Transverse colon (tissue), 4 donors: ENCODE measurements around the gene CHN1. TPM values are rescaled to one million over a fixed set of nuclear protein-coding genes. Genes with fewer than 3 reads are reported as not detected.
A peak's percentile ranks its signal among the peaks of the same experiment; 100 is the strongest.

Experiments
- DNase-seq: peaks from one replicate; pipeline ENCODE4 v3.0.0-alpha.2; 2019
- H3K27ac ChIP-seq, 4 donors: fragments of 200-600 bp; sonication (generic); 2 replicates each; pipeline ENCODE4 v1.5.1; 2016 to 2018; ENCODE audit warnings: inconsistent platforms in 4 of 4
- H3K27me3 ChIP-seq: fragments of 200-600 bp; sonication (generic); 2 replicates; pipeline ENCODE4 v1.5.1; 2017; ENCODE audit warnings: inconsistent platforms
- H3K36me3 ChIP-seq, 4 donors: fragments of 200-600 bp; sonication (generic); 2 replicates each; pipeline ENCODE4 v1.5.1; 2017 to 2019; ENCODE audit warnings: inconsistent platforms in 4 of 4
- H3K4me1 ChIP-seq, 4 donors: fragments of 200-600 bp; sonication (generic); 2 replicates each; pipeline ENCODE4 v1.5.1; 2017 to 2020; ENCODE audit warnings: inconsistent platforms in 4 of 4
- H3K4me3 ChIP-seq, 4 donors: fragments of 200-600 bp; sonication (generic); 1 replicate in 1 of 4; 2 replicates in 3 of 4; pipeline versions ENCODE4 v1.5.1 to v1.6.1; 2017 to 2019; ENCODE audit warnings: inconsistent platforms in 4 of 4
- H3K9me3 ChIP-seq, 2 donors: fragments of 200-600 bp; sonication (generic); 2 replicates each; pipeline ENCODE4 v1.5.1; 2017 to 2019; ENCODE audit warnings: inconsistent platforms in 2 of 2
- CTCF ChIP-seq, 5 experiments: fragments of 200-600 bp in 3 of 5; fragments of 450-650 bp in 2 of 5; sonication (generic) in 3 of 5; IDR thresholded peaks; 1 replicate in 2 of 5; 2 replicates in 3 of 5; pipeline ENCODE4 v1.5.1; 2016 to 2017; ENCODE audit warnings: antibody characterized with exemption in 5 of 5, inconsistent platforms in 3 of 5, mild to moderate bottlenecking in 2 of 5, moderate library complexity in 1 of 5
- EP300 ChIP-seq: sonication (generic); formaldehyde crosslinking; IDR thresholded peaks from one replicate; pipeline ENCODE4 v1.6.1; 2017; ENCODE audit warnings: antibody characterized with exemption, low read depth
- POLR2A ChIP-seq: fragments of 450-650 bp; IDR thresholded peaks from one replicate; pipeline ENCODE4 v1.6.1; 2016; ENCODE audit warnings: antibody characterized with exemption, mild to moderate bottlenecking, moderate library complexity
- POLR2AphosphoS5 ChIP-seq, 3 donors: sonication (generic); formaldehyde crosslinking; IDR thresholded peaks; one replicate each; pipeline ENCODE4 v1.6.1; 2016; ENCODE audit warnings: antibody characterized with exemption in 3 of 3
- WGBS, 2 donors: methylation state at CpG; one replicate each; pipeline ENCODE4 v1.1.5; 2018; ENCODE audit warnings: low coverage in 1 of 2; 5-methylcytosine and 5-hydroxymethylcytosine counted together
- in situ Hi-C, 4 donors: fragments of 200-750 bp; cut with MboI; loops; one replicate each; pipeline versions ENCODE4 v1.15.0 to v1.15.1; 2017; ENCODE audit warnings: low sequenced_read_pairs in 3 of 4, low pct_ligation_motif_present in 1 of 4, low pct_unique_long_range_greater_than_20kb in 1 of 4
- intact Hi-C: fragments of 100-400 bp; cut with DNase I; formaldehyde crosslinking; loops from one replicate; pipeline ENCODE4 v1.15.1; 2023; ENCODE audit warnings: low total_unique reads
- total RNA-seq, 4 donors: library from RNA; depleted of rRNA; stranded (reverse); fragments of >200 nt; gene quantifications; one replicate each; pipeline ENCODE4 v1.1.0, GENCODE V29; 2016

The CHN1 gene
- total RNA-seq, 4 donors from 2014 or later, result 1.6 to 3.2 (median 3.0) TPM; not detected in 1

- no peak for DNase-seq
- Histone ChIP-seq H3K36me3 (no peaks in the 10 kb centered on the region), H3K27ac (peak overlapping the region in 1 of 4 donors; percentile 6), H3K4me1 (peaks cover 0 to 13% (median 6%) of the 10 kb centered on the region in 4 donors), H3K4me3 (no peak overlapping the region), H3K9me3 (no peaks in the 10 kb centered on the region), H3K27me3 (peaks cover 54% of the 10 kb centered on the region)
- intact Hi-C loops, result no loop called here
- 64 to 67% methylated on average over 2 to 3 of the region's 3 CpGs for WGBS, 2 donors
- in situ Hi-C loops, result no loop called here
- no peak for TF ChIP-seq POLR2AphosphoS5 (IDR thresholded peaks at IDR 0.05)
- no peak for TF ChIP-seq EP300
- no peak for TF ChIP-seq POLR2A
- TF ChIP-seq CTCF (IDR thresholded peaks at IDR 0.05), result no peak
Measured at GRCh38 chr2:175007510-175007909, 2.3 kb upstream of the CHN1 start.

- no peaks in the 10 kb centered on the region for H3K36me3 ChIP-seq
- no peak for TF ChIP-seq POLR2A
- no peak for TF ChIP-seq EP300
- no peak for TF ChIP-seq POLR2AphosphoS5 (IDR thresholded peaks at IDR 0.05)
- no peak for TF ChIP-seq CTCF (IDR thresholded peaks at IDR 0.05)
- in situ Hi-C loops, result no loop called here
- WGBS, 2 donors, result 68 to 69% methylated on average over 2 of the region's 2 CpGs
- H3K4me1 ChIP-seq, result peaks cover 0 to 13% (median 6%) of the 10 kb centered on the region in 4 donors
- no peak overlapping the region for H3K4me3 ChIP-seq
- H3K9me3 ChIP-seq, result no peaks in the 10 kb centered on the region
- no peak for DNase-seq
- intact Hi-C loops, result no loop called here
- peak overlapping the region in 1 of 4 donors; percentile 86 for H3K27ac ChIP-seq
- peaks cover 66% of the 10 kb centered on the region for H3K27me3 ChIP-seq
Measured at GRCh38 chr2:175006281-175006680, 1.1 kb upstream of the CHN1 start.

GRCh38 chr2:175005733-175006264 lies 618 bp upstream of the CHN1 start:
- no peaks in the 10 kb centered on the region for H3K36me3 ChIP-seq
- peak overlapping the region in 3 of 4 donors; percentile 59 to 70 (median 62) for H3K4me3 ChIP-seq
- no peaks in the 10 kb centered on the region for H3K9me3 ChIP-seq
- in situ Hi-C loops (no loop called here), intact Hi-C loops (no loop called here)
- DNase-seq, result no peak
- peaks cover 69% of the 10 kb centered on the region for H3K27me3 ChIP-seq
- 34 to 51% methylated on average over 6 to 9 of the region's 9 CpGs for WGBS, 2 donors
- peaks cover 0 to 13% (median 6%) of the 10 kb centered on the region in 4 donors for H3K4me1 ChIP-seq
- H3K27ac ChIP-seq, result peak overlapping the region; percentile 62 to 87 (median 86)
- TF ChIP-seq POLR2AphosphoS5 (IDR thresholded peaks at IDR 0.05) (no peak), CTCF (IDR thresholded peaks at IDR 0.05) (no peak), EP300 (no peak), POLR2A (no peak)

GRCh38 chr2:175004730-175004979 lies 526 bp downstream of the CHN1 start:
- Histone ChIP-seq H3K4me3 (peak overlapping the region; percentile 59 to 76 (median 66)), H3K9me3 (no peaks in the 10 kb centered on the region), H3K27me3 (peaks cover 69% of the 10 kb centered on the region), H3K4me1 (peaks cover 0 to 13% (median 6%) of the 10 kb centered on the region in 4 donors), H3K27ac (peak overlapping the region; percentile 62 to 87 (median 86)), H3K36me3 (no peaks in the 10 kb centered on the region)
- WGBS, 2 donors, result 2% methylated on average over 12 of the region's 32 CpGs; no CpG with 5 or more reads in 1 of the 2 donors
- DNase-seq, result no peak
- in situ Hi-C loops, result no loop called here
- no peak for TF ChIP-seq POLR2AphosphoS5 (IDR thresholded peaks at IDR 0.05)
- no peak for TF ChIP-seq POLR2A
- no peak for TF ChIP-seq CTCF (IDR thresholded peaks at IDR 0.05)
- no peak for TF ChIP-seq EP300
- intact Hi-C loops, result no loop called here
